ENCODE measurements around the gene FOXP1.
A peak's percentile ranks its signal among the peaks of the same experiment; 100 is the strongest.

Gene FOXP1

GRCh38 chr3:71063773-71064290, 519.7 kb downstream of the FOXP1 start:
- TF ChIP-seq CTCF (conservative IDR thresholded peaks at IDR 0.05): no peak
- H3K27ac ChIP-seq: peak overlapping the region; percentile 98

DNA sequence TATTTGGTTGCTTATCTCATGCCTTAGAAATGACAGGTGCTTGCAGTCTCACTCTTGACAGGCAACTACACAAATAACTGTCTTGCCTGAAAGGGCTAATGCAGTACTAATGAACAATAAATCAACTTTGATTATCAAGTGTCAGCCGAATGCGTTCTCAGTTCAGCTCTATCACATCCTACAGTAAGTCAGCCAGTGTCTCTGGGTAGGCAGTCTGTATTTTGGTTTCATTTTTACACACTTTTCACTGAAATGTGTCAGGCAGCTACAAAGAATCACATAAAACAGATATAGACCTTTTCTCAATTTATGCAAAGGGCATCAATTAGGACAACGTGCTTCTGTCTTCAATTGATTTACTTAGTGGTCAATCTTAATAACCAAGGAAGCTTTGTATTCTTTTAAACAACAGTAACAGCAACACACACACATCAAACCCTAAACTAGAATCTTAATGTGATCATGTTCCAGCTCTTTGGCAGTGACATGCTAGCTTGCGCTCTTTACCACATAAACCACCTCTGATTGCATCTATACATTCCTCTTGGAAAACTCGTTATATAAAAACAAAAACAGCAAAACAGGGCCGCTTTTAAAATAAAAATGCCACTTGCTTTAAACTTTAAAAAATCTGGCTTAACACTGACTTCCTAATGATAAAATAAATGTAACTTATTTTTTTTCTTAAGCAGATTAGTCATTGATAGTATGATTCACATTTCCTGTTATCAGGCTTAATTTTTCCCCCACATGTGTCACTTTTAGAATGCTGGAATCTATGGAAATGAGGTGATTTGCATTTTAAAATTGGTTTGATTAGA, 520.4 kb downstream of the FOXP1 start:
- H3K27ac ChIP-seq: peak overlapping the region; percentile 98

GRCh38 chr3:71062037-71062932, 521.2 kb downstream of the FOXP1 start:
- H3K27ac ChIP-seq: peak overlapping the region; percentile 98
- no peak for TF ChIP-seq CTCF (conservative IDR thresholded peaks at IDR 0.05)

More for the DNA sequence above, 520.4 kb downstream of the FOXP1 start:
- no peak for TF ChIP-seq CTCF (conservative IDR thresholded peaks at IDR 0.05)

DNA sequence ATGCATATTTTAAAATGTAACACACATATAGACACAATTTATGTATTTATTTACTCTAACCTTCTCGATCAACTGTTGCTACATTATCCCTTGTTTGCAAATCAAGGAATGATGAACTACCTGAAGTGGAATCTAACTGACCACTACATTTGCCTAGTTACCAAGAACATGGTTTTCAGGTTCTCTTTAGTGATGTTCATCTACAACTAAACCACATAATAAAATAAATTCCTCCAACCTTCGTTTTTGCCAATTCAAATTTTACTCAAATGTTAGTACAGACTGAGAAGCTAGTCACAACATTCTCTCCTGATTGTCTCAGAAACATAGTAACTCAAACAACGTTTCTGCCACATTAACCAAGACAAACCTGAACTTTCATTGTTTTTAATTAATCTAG, 521.9 kb downstream of the FOXP1 start:
- no peak for TF ChIP-seq CTCF (conservative IDR thresholded peaks at IDR 0.05)
- peak overlapping the region; percentile 98 for H3K27ac ChIP-seq

DNA sequence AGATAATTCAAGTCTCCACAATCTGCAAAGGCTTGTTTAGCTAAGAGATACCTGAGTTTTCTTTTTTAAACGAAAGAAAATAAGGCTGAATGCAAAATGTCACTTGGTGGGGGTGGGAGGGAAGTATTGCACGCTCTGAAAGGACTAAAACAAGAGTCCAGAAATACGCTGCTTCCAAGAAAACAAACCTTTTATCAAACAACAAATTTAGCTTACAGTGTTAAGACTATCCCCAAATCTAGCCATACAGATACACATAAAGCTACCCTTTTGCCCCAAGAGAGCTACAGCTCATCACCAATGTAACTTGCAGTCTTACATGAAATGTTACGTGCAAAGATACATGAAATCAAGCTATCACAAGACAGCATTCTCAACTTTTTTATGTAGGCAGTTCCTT, 522.5 kb downstream of the FOXP1 start:
- peak overlapping the region; percentile 98 for H3K27ac ChIP-seq
- no peak for TF ChIP-seq CTCF (conservative IDR thresholded peaks at IDR 0.05)

DNA sequence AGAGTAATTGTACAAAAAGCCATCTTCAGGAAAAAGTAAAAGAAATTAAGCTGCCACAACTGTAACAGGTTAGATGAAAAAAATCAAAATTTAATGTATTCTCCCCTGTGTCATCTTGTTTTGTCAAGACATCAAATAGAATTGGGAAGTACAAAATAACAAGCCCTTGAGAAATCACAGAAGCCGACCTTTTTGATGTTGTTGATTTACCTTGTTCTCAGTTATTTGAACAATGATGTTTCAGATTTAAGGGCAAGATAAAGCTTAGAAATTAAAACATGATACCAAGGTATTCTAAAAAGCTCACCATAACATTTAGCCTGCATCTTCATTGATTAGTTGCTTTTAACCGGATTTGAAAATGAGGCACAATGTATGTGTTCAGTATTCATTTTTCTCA, 523.0 kb downstream of the FOXP1 start:
- H3K27ac ChIP-seq: peak overlapping the region; percentile 98
- TF ChIP-seq CTCF (conservative IDR thresholded peaks at IDR 0.05): no peak

GRCh38 chr3:71057526-71057894, 526.0 kb downstream of the FOXP1 start:
- peak overlapping the region; percentile 98 for H3K27ac ChIP-seq
- TF ChIP-seq CTCF (conservative IDR thresholded peaks at IDR 0.05): no peak

Measured in VCaP (cell line).